ENCODE results near the gene FFAR1. TPM values are rescaled to one million over a fixed set of nuclear protein-coding genes. Genes with fewer than 3 reads are reported as not detected.
"Not testable (repeated sequence)": the region's sequence is repeated elsewhere in the genome, so short reads cannot be mapped to it uniquely, and the experiment has no call there.

The FFAR1 gene
- total and polyA plus RNA-seq, 11 donors, result not detected

DNA sequence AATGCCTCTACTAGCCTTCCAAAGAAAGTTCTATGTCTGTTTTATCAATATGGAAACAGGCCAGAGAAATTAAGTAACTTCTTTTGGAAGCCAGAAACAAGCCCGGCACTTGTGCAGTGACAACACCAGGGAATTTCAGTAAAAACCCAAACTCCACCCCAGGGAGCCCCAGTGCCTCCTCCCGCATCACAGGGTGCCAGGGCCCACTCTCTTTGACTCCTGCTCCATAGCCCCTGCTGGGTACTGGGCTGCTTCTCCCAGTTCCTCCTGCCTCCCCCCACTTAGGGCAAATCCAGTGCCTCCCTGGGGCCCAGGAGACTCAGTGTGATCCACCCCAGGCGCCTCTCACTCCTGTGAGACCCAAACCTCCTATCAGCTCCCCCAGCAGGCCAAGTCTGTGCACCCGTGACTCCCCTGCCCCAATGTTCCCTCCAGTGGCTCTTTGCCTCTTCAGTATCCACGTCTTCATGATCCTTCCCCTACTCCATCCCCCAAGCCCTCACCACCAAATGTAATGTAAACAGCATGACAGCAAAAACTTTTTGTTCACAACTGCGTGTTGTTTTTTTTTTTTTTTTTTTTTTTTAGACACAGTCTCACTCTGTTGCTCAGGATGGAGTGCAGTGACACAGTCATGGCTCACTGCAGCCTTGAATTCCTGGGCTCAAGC is 8.2 kb downstream of the FFAR1 start:
- no peak for ATAC-seq
- peak in 1 of 5 donors; percentile 33 for DNase-seq
- Histone ChIP-seq H3K27ac (no peak overlapping the region), H3K36me3 (no peaks in the 10 kb centered on the region), H3K4me3 (no peak overlapping the region), H3K27me3 (peaks cover 0 to 5% (median 0%) of the 10 kb centered on the region in 9 donors), H3K4me1 (peaks cover 0 to 17% (median 3%) of the 10 kb centered on the region in 12 donors), H3K9me3 (no peaks in the 10 kb centered on the region)
- TF ChIP-seq, protein P1, sequence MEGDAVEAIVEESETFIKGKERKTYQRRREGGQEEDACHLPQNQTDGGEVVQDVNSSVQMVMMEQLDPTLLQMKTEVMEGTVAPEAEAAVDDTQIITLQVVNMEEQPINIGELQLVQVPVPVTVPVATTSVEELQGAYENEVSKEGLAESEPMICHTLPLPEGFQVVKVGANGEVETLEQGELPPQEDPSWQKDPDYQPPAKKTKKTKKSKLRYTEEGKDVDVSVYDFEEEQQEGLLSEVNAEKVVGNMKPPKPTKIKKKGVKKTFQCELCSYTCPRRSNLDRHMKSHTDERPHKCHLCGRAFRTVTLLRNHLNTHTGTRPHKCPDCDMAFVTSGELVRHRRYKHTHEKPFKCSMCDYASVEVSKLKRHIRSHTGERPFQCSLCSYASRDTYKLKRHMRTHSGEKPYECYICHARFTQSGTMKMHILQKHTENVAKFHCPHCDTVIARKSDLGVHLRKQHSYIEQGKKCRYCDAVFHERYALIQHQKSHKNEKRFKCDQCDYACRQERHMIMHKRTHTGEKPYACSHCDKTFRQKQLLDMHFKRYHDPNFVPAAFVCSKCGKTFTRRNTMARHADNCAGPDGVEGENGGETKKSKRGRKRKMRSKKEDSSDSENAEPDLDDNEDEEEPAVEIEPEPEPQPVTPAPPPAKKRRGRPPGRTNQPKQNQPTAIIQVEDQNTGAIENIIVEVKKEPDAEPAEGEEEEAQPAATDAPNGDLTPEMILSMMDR (IDR thresholded peaks at IDR 0.05), result no peak
- TF ChIP-seq POLR2A (IDR thresholded peaks at IDR 0.05), result no peak
- intact Hi-C loops (cut with DNase I), result loop anchor here in 2 of 10 donors (10.0 kb wide), 2 partner anchors 239 to 359 kb away; partner anchors contain the start of gene KMT2B (in 1 of the 2)
- 55 to 65% (median 60%) methylated on average over 5 to 6 of the region's 6 CpGs for WGBS, 4 donors

DNA sequence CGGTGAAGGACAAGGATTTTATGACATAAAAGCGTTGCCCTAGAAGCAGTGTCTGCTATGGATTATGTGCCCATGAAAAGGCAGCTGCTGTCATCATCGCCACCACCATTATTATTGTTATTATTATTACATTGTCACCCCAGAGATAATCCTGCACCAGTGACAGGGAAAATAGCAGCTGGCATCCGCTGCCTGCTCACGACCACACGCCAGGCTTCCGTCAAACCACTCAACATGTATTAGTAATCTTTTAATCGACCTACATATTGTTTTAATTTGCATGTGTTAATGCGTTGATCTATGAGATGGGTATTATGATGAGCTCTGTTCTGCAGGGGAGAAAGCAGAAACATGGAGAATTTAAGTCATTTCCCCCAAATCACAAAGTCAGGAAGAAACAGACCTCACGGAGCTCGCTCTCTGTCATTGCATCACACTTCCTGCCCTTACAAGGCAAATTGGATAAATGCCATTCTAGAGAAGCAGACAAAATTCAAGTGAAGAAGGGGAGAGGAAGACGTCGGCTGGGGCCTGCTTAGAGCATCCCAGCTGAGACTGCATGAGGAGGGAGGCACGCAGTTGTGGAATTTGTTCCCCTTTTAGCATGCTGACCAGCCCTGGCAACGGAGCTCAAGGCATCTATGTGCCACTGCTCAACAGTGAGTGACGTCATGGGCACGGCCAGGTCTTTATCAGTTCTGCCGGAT is 10.3 kb downstream of the FFAR1 start, which contains the start of gene FFAR3:
Gene FFAR3, plus strand, starts transcription at position 594 of the 707 bp plus-strand sequence. CDS start 431 bp downstream, outside the sequence.
- intact Hi-C loops (cut with DNase I), result loop anchor here in 2 of 10 donors (10.0 kb wide), 2 partner anchors 237 to 357 kb away; partner anchors contain the start of gene KMT2B (in 1 of the 2)
- DNase-seq (peak in 3 of 5 donors; percentile 38 to 68 (median 56)), ATAC-seq (peak; percentile 21 to 79 (median 68))
- Histone ChIP-seq H3K27ac (peak within 1 kb of the TSS in 1 of 12 donors; percentile 27), H3K4me3 (no peak within 1 kb of the TSS), H3K27me3 (peaks cover 0 to 5% (median 0%) of the 10 kb centered on the region in 9 donors), H3K36me3 (no peaks in the 10 kb centered on the region), H3K9me3 (no peaks in the 10 kb centered on the region), H3K4me1 (peaks cover 0 to 11% (median 3%) of the 10 kb centered on the region in 12 donors)
- 39 to 47% (median 40%) methylated on average over 14 to 18 of the region's 18 CpGs for whole genome bisulfite sequencing, 4 donors
- TF ChIP-seq, protein P1 (IDR thresholded peaks at IDR 0.05), result no peak
- TF ChIP-seq POLR2A (IDR thresholded peaks at IDR 0.05), result no peak

DNA sequence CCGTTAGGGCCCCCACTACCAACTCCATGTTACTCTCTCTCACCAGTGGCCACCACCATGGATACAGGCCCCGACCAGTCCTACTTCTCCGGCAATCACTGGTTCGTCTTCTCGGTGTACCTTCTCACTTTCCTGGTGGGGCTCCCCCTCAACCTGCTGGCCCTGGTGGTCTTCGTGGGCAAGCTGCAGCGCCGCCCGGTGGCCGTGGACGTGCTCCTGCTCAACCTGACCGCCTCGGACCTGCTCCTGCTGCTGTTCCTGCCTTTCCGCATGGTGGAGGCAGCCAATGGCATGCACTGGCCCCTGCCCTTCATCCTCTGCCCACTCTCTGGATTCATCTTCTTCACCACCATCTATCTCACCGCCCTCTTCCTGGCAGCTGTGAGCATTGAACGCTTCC is 11.1 kb downstream of the FFAR1 start:
- H3K9me3 ChIP-seq, H3K27ac ChIP-seq, H3K4me3 ChIP-seq, DNase-seq, H3K36me3 ChIP-seq, H3K27me3 ChIP-seq, ATAC-seq: not testable (repeated sequence)
- 73 to 86% (median 80%) methylated on average over 8 to 12 of the region's 16 CpGs for WGBS, 4 donors
- peaks cover 0 to 11% (median 3%) of the 10 kb centered on the region in 12 donors for H3K4me1 ChIP-seq
- intact Hi-C loops (cut with DNase I), result loop anchor here in 2 of 10 donors (10.0 kb wide), 2 partner anchors 236 to 356 kb away; partner anchors contain the start of gene KMT2B (in 1 of the 2)

DNA sequence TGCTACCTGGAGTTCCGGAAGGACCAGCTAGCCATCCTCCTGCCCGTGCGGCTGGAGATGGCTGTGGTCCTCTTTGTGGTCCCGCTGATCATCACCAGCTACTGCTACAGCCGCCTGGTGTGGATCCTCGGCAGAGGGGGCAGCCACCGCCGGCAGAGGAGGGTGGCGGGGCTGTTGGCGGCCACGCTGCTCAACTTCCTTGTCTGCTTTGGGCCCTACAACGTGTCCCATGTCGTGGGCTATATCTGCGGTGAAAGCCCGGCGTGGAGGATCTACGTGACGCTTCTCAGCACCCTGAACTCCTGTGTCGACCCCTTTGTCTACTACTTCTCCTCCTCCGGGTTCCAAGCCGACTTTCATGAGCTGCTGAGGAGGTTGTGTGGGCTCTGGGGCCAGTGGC is 11.7 kb downstream of the FFAR1 start:
- H3K36me3 ChIP-seq, H3K4me3 ChIP-seq, DNase-seq, H3K27ac ChIP-seq, ATAC-seq, H3K9me3 ChIP-seq, H3K27me3 ChIP-seq: not testable (repeated sequence)
- 88 to 93% (median 90%) methylated on average over 3 to 21 of the region's 21 CpGs for WGBS, 4 donors
- peaks cover 0 to 11% (median 3%) of the 10 kb centered on the region in 12 donors for H3K4me1 ChIP-seq
- intact Hi-C loops (cut with DNase I), result loop anchor here in 2 of 10 donors (10.0 kb wide), 2 partner anchors 235 to 355 kb away; partner anchors contain the start of gene KMT2B (in 1 of the 2)

DNA sequence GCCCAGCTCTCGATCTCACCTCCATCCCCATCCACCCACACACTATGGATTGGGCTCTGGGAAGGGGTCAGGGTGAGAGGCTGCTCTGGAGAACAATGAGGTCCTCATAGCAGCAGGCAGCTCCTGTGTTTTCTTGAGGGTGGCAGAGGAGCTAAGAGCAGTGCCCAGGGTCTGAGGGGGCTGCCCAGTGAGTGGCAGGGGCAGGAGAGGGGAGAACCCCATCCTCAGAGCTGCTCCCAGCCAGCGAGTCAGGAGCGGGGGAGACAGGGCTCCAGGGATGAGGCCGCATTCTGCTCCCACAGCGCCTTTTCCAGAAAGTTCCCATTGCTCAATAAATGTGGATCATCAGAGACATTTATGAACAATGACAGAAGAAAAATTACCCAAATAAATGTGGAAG is 12.4 kb downstream of the FFAR1 start:
- 90 to 97% methylated on average over 4 of the region's 5 CpGs; no CpG with 5 or more reads in 2 of the 4 donors for WGBS, 4 donors
- ATAC-seq; DNase-seq; H3K36me3 ChIP-seq; intact Hi-C loops (cut with DNase I); H3K27ac ChIP-seq; H3K27me3 ChIP-seq; H3K4me3 ChIP-seq; H3K9me3 ChIP-seq: not testable (repeated sequence)
- peaks cover 0 to 11% (median 3%) of the 10 kb centered on the region in 12 donors for H3K4me1 ChIP-seq
